NB4 (cell line): ENCODE measurements around the gene MYH9.
"Not testable (repeated sequence)": the region's sequence is repeated elsewhere in the genome, so short reads cannot be mapped to it uniquely, and the experiment has no call there.

Experiments used
- DNase-seq: peaks from one replicate; pipeline ENCODE4 v3.0.0; 2010; ENCODE audit warnings: low read depth
- H3K4me3 ChIP-seq: one replicate; pipeline ENCODE4 v1.5.1; 2011; ENCODE audit warnings: mild to moderate bottlenecking, low read depth, low read length, moderate library complexity
- MAX ChIP-seq: IDR thresholded peaks from 2 replicates; pipeline ENCODE4 v1.6.1; 2011; ENCODE audit warnings: low read depth, low read length
- MYC ChIP-seq: IDR thresholded peaks from 2 replicates; pipeline ENCODE4 v1.6.1; 2011; ENCODE audit warnings: low read depth, low read length
- POLR2A ChIP-seq: IDR thresholded peaks from 2 replicates; pipeline ENCODE4 v1.6.1; 2011; ENCODE audit warnings: mild to moderate bottlenecking; ENCODE audit not compliant: insufficient read length; ENCODE audit errors: extremely low read depth
- TF ChIP-seq, protein P1 (sequence below): IDR thresholded peaks from one replicate; pipeline ENCODE4 v1.5.1; 2012; ENCODE audit warnings: low read depth, low read length

Gene MYH9

DNA sequence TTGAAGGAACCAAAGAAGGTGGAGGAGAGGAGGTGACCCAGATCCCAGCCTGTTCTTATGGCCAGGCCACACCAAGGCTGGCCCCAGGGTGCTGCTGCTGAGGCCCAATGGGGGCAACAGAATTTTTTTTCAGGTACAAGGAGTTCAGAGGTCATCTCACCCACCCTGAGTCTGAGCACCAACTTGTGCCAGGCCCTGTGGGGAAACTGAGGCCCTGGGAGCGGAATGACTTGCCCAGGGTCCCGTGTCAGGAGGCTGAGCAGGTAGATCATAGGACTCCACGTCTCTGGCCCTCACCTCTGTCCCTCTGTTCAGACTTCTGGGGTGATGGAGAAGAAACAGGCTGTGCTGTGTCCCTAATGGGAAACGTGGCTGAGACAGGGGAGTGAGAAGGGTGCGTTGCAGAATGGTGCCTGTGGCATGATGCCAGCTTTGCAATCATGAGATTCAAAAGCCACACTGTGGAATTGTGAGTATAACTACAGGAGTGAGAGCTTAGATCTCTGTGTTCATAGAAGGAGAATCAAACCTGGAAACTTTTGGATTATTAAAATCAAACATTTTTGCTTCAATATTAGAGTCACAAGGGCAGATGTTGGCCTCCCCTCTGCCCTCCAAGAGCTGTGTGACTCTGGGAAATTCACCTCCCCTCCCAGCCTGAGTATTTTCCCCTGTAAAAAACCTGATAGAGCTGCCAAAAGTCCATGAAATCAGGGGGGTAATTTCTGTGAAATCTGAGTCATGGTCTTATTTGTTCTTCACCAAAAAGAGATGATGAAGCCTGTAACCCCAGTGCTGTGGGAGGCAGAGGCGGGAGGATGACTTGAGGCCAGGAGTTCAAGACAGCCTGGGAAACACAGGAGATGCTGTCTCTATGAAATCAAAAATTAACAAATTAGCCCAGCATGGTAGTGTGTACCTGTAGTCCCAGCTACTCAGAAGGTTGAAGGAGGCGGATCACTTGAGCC is 134.0 kb downstream of the MYH9 start:
- no peak for DNase-seq
- no peak for TF ChIP-seq POLR2A
- no peak for TF ChIP-seq MYC
- TF ChIP-seq, protein P1, sequence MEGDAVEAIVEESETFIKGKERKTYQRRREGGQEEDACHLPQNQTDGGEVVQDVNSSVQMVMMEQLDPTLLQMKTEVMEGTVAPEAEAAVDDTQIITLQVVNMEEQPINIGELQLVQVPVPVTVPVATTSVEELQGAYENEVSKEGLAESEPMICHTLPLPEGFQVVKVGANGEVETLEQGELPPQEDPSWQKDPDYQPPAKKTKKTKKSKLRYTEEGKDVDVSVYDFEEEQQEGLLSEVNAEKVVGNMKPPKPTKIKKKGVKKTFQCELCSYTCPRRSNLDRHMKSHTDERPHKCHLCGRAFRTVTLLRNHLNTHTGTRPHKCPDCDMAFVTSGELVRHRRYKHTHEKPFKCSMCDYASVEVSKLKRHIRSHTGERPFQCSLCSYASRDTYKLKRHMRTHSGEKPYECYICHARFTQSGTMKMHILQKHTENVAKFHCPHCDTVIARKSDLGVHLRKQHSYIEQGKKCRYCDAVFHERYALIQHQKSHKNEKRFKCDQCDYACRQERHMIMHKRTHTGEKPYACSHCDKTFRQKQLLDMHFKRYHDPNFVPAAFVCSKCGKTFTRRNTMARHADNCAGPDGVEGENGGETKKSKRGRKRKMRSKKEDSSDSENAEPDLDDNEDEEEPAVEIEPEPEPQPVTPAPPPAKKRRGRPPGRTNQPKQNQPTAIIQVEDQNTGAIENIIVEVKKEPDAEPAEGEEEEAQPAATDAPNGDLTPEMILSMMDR: no peak
- no peak for TF ChIP-seq MAX
- H3K4me3 ChIP-seq: no peak overlapping the region

GRCh38 chr22:36252754-36253522 is 134.8 kb downstream of the MYH9 start, which contains the start of gene APOL1:
Gene APOL1 (plus strand): TSS chr22:36253133. CDS start chr22:36254956, 1,823 bp downstream.
- peak; percentile 18 for DNase-seq
- TF ChIP-seq POLR2A (no peak), MAX (no peak), MYC (no peak)
- TF ChIP-seq, protein P1: no peak
- H3K4me3 ChIP-seq: peak within 1 kb of the TSS; percentile 38

- not testable (repeated sequence) for DNase-seq
Measured at GRCh38 chr22:36251979-36252608, 135.7 kb downstream of the MYH9 start.

DNA sequence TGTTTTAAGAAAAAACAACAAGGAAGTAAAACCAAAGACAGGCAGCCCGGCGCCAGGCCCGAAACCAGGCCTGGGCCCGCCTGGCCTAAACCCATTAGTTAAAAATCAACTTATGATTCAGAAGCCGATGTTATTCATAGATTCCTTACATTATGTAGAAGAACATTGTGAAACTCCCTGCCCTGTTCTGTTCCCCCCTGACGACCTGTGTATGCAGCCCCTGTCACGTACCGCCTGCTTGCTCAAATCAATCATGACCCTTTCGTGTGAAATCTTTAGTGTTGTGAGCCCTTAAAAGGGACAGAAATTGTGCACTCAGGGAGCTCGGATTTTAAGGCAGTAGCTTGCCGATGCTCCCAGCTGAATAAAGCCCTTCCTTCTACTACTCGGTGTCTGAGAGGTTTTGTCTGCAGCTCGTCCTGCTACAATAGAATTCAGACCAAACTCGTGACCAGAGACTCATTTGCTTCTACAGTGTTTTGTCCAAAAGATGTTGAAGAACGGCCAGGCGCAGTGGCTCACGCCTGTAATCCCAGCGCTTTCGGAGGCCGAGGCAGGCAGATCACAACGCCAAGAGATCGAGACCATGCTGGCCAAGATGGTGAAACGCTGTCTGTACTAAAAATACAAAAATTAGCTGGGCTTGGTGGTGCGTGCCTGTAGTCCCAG is 137.3 kb downstream of the MYH9 start:
- H3K4me3 ChIP-seq, DNase-seq: not testable (repeated sequence)

More at GRCh38 chr22:36251979-36252608, 135.7 kb downstream of the MYH9 start:
- not testable (repeated sequence) for H3K4me3 ChIP-seq

GRCh38 chr22:36249160-36249559 is 138.6 kb downstream of the MYH9 start:
- TF ChIP-seq POLR2A (no peak), MYC (no peak), MAX (no peak)
- TF ChIP-seq, protein P1: no peak
- DNase-seq: no peak
- H3K4me3 ChIP-seq: no peak overlapping the region

GRCh38 chr22:36247955-36248354 is 139.8 kb downstream of the MYH9 start:
- TF ChIP-seq, protein P1: no peak
- TF ChIP-seq MYC (no peak), MAX (no peak), POLR2A (no peak)
- no peak for DNase-seq
- no peak overlapping the region for H3K4me3 ChIP-seq
